ENCODE data around the gene CLEC20A. TPM values are rescaled to one million over a fixed set of nuclear protein-coding genes. Genes with fewer than 3 reads are reported as not detected.
A peak's percentile ranks its signal among the peaks of the same experiment; 100 is the strongest.

CLEC20A gene
- polyA plus RNA-seq, 3 donors: not detected

DNA sequence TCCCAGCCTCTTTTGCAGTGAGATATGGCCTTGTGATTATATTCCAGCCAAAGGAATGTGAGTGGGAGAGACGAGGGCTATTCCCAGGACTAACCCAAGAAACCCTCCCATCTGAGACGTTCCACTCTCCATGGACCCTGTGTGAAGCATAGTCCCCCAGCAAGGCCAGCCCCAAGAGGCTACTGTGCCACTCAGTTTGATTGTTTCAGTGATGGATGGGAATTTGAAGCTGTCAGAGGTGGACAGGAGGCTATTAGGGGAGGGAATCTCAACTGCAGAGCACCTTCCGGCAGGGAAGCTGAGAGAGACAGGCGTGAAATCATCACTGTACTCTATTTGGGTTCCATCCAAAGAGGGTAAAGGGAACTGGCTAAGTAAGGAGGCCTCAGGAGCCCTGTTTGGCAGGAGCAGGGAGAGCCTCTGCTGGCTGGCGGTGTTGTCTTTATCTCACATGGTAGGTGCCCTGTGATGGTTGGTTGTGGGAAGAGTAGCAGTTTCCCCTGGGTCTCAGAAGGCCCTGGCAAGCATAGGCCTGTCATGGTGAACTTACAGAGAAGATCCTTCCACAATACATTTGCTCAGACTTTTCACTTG is 12.7 kb upstream of the CLEC20A start:
- TF ChIP-seq, protein P1, sequence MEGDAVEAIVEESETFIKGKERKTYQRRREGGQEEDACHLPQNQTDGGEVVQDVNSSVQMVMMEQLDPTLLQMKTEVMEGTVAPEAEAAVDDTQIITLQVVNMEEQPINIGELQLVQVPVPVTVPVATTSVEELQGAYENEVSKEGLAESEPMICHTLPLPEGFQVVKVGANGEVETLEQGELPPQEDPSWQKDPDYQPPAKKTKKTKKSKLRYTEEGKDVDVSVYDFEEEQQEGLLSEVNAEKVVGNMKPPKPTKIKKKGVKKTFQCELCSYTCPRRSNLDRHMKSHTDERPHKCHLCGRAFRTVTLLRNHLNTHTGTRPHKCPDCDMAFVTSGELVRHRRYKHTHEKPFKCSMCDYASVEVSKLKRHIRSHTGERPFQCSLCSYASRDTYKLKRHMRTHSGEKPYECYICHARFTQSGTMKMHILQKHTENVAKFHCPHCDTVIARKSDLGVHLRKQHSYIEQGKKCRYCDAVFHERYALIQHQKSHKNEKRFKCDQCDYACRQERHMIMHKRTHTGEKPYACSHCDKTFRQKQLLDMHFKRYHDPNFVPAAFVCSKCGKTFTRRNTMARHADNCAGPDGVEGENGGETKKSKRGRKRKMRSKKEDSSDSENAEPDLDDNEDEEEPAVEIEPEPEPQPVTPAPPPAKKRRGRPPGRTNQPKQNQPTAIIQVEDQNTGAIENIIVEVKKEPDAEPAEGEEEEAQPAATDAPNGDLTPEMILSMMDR (IDR thresholded peaks at IDR 0.05): no peak
- H3K9ac ChIP-seq (ENCODE audit: insufficient read depth, low read length, poor library complexity, severe bottlenecking): no peak overlapping the region
- H3K36me3 Mint-ChIP-seq: no peaks in the 10 kb centered on the region
- no peaks in the 10 kb centered on the region for H3K36me3 ChIP-seq (replicated peaks in 1 of 2; ENCODE audit: control insufficient read depth in 1 of 2, insufficient read depth in 2 of 2, low read length in 2 of 2)
- no peaks in the 10 kb centered on the region for H4K20me1 ChIP-seq (ENCODE audit: insufficient read depth, low read length)
- no peak overlapping the region for H2AFZ ChIP-seq (ENCODE audit: insufficient read depth, low read depth, low read length, poor library complexity, severe bottlenecking)
- H3K4me1 Mint-ChIP-seq: no peaks in the 10 kb centered on the region
- H3K27me3 Mint-ChIP-seq (ENCODE audit: low read depth in 3 of 3): peaks cover 0 to 1% (median 0%) of the 10 kb centered on the region in 3 donors
- no peaks in the 10 kb centered on the region for H3K79me2 ChIP-seq (ENCODE audit: insufficient read depth, low read length)
- H3K27me3 ChIP-seq (ENCODE audit: control insufficient read depth in 2 of 2, insufficient read depth in 2 of 2, low read length in 2 of 2): no peaks in the 10 kb centered on the region
- H3K9me3 ChIP-seq (replicated peaks in 1 of 2; ENCODE audit: control insufficient read depth in 1 of 2, insufficient read depth in 1 of 2, low read length in 2 of 2): no peaks in the 10 kb centered on the region
- no peaks in the 10 kb centered on the region for H3K4me1 ChIP-seq (ENCODE audit: control insufficient read depth in 1 of 2, insufficient read depth in 2 of 2, low read length in 2 of 2)
- WGBS (ENCODE audit: insufficient coverage): 80% methylated on average over 1 of the region's 5 CpGs
- H3K9me3 Mint-ChIP-seq: no peaks in the 10 kb centered on the region
- H3K4me2 ChIP-seq (replicated peaks; ENCODE audit: extremely low read depth, low read length, poor library complexity, severe bottlenecking): no peak overlapping the region
- no peak for DNase-seq
- H3K4me3 Mint-ChIP-seq: no peak overlapping the region
- no peak overlapping the region for H3K4me3 ChIP-seq (replicated peaks in 1 of 3; ENCODE audit: low read depth in 2 of 3, low read length in 3 of 3)
- H3K27ac Mint-ChIP-seq: no peak overlapping the region
- intact Hi-C loops (cut with micrococcal nuclease): no loop called here
- no peak overlapping the region for H3K27ac ChIP-seq (ENCODE audit: low read depth in 1 of 2, low read length in 2 of 2)

DNA sequence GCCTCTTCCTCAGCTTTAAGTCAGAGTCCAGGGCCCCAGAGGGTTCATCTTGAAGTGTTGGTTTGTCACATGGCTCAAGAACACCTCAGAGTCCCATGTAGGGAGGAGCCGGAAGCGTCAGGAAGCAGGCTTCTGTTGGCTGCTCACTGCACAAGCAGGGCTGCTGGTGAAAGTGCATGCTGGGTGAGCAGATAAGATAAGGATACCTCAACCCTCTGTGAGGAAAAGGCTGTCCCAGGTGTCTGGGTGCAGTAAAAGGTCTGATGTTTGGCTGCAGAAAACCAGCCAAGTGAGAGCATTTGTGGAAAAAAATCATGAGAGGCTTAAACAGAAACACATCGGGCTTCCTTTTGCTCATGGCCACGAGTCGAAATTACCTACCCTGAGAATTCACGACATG is 9.9 kb upstream of the CLEC20A start:
- H3K4me1 Mint-ChIP-seq: peaks cover under 1% of the 10 kb centered on the region
- H3K4me2 ChIP-seq (replicated peaks; ENCODE audit: extremely low read depth, low read length, poor library complexity, severe bottlenecking): no peak overlapping the region
- no peaks in the 10 kb centered on the region for H3K9me3 ChIP-seq (replicated peaks in 1 of 2; ENCODE audit: control insufficient read depth in 1 of 2, insufficient read depth in 1 of 2, low read length in 2 of 2)
- H3K27ac Mint-ChIP-seq: peak overlapping the region in 1 of 7 donors; percentile 14
- H3K79me2 ChIP-seq (ENCODE audit: insufficient read depth, low read length): no peaks in the 10 kb centered on the region
- intact Hi-C loops (cut with micrococcal nuclease): no loop called here
- peaks cover 0 to 4% (median 2%) of the 10 kb centered on the region in 3 donors for H3K27me3 Mint-ChIP-seq (ENCODE audit: low read depth in 3 of 3)
- no peaks in the 10 kb centered on the region for H3K36me3 ChIP-seq (replicated peaks in 1 of 2; ENCODE audit: control insufficient read depth in 1 of 2, insufficient read depth in 2 of 2, low read length in 2 of 2)
- WGBS (ENCODE audit: insufficient coverage): 70% methylated on average over 5 of the region's 6 CpGs
- no peak overlapping the region for H3K4me3 Mint-ChIP-seq
- no peak overlapping the region for H3K4me3 ChIP-seq (replicated peaks in 1 of 3; ENCODE audit: low read depth in 2 of 3, low read length in 3 of 3)
- no peaks in the 10 kb centered on the region for H3K4me1 ChIP-seq (ENCODE audit: control insufficient read depth in 1 of 2, insufficient read depth in 2 of 2, low read length in 2 of 2)
- DNase-seq: no peak
- H4K20me1 ChIP-seq (ENCODE audit: insufficient read depth, low read length): no peaks in the 10 kb centered on the region
- H3K27ac ChIP-seq (ENCODE audit: low read depth in 1 of 2, low read length in 2 of 2): no peak overlapping the region
- no peaks in the 10 kb centered on the region for H3K27me3 ChIP-seq (ENCODE audit: control insufficient read depth in 2 of 2, insufficient read depth in 2 of 2, low read length in 2 of 2)
- TF ChIP-seq, protein P1 (IDR thresholded peaks at IDR 0.05): no peak
- no peaks in the 10 kb centered on the region for H3K36me3 Mint-ChIP-seq
- H2AFZ ChIP-seq (ENCODE audit: insufficient read depth, low read depth, low read length, poor library complexity, severe bottlenecking): no peak overlapping the region
- no peak overlapping the region for H3K9ac ChIP-seq (ENCODE audit: insufficient read depth, low read length, poor library complexity, severe bottlenecking)
- no peaks in the 10 kb centered on the region for H3K9me3 Mint-ChIP-seq

Measured in CD14-positive monocyte (primary cell).